Ishikawa (cell line): ENCODE measurements around the gene VANGL1.

Experiments
- EP300 ChIP-seq: IDR thresholded peaks from 2 replicates; pipeline ENCODE4 v1.6.1; 2012; ENCODE audit warnings: borderline replicate concordance
- RAD21 ChIP-seq: IDR thresholded peaks from 2 replicates; pipeline ENCODE4 v1.6.1; 2012; ENCODE audit warnings: low read depth

- peak; percentile 54 for TF ChIP-seq RAD21
- no peak for TF ChIP-seq EP300
Measured at GRCh38 chr1:115706587-115707425, 65.0 kb downstream of the VANGL1 start.
